Endodermal cell (in vitro differentiated cells): ENCODE data around the gene CEP170B. TPM values are rescaled to one million over a fixed set of nuclear protein-coding genes. Genes with fewer than 3 reads are reported as not detected.

ENCODE experiments used
- DNase-seq: peaks from one replicate; pipeline ENCODE4 v3.0.0-alpha.2; 2017
- H3K27ac ChIP-seq: 2 replicates; pipeline ENCODE4 v1.5.1; 2013; ENCODE audit warnings: mild to moderate bottlenecking, low read depth, low read length, moderate library complexity
- H3K27me3 ChIP-seq: 2 replicates; pipeline ENCODE4 v1.6.1; 2013; ENCODE audit warnings: mild to moderate bottlenecking, low read length, moderate library complexity; ENCODE audit not compliant: insufficient read depth, control insufficient read depth, poor library complexity, severe bottlenecking
- H3K36me3 ChIP-seq: 2 replicates; pipeline ENCODE4 v1.7.0; 2013; ENCODE audit warnings: mild to moderate bottlenecking, low read length, moderate library complexity; ENCODE audit not compliant: control insufficient read depth, insufficient read depth
- H3K4me1 ChIP-seq: one replicate; pipeline ENCODE4 v1.7.0; 2013; ENCODE audit warnings: low read length; ENCODE audit not compliant: control insufficient read depth, insufficient read depth
- H3K4me3 ChIP-seq: 2 replicates; pipeline ENCODE4 v1.5.1; 2013; ENCODE audit warnings: mild to moderate bottlenecking, low read length, moderate library complexity
- H3K9ac ChIP-seq: 2 replicates; pipeline ENCODE4 v1.6.1; 2013; ENCODE audit warnings: mild to moderate bottlenecking, low read length, moderate library complexity; ENCODE audit not compliant: poor library complexity, severe bottlenecking; ENCODE audit errors: extremely low read depth
- H3K9me3 ChIP-seq: 2 replicates; pipeline ENCODE4 v1.6.1; 2013; ENCODE audit warnings: mild to moderate bottlenecking, low read length, moderate library complexity; ENCODE audit not compliant: control insufficient read depth
- H3K27ac Mint-ChIP-seq: 2 replicates; pipeline ENCODE4 v1.8.0; 2020; ENCODE audit warnings: mixed read lengths
- H3K27me3 Mint-ChIP-seq: 2 replicates; pipeline ENCODE4 v1.8.0; 2021; ENCODE audit warnings: mild to moderate bottlenecking, mixed read lengths; ENCODE audit not compliant: insufficient read depth
- H3K36me3 Mint-ChIP-seq: 2 replicates; pipeline ENCODE4 v1.8.0; 2020; ENCODE audit warnings: low read depth, mixed read lengths
- H3K4me1 Mint-ChIP-seq: 2 replicates; pipeline ENCODE4 v1.8.0; 2020; ENCODE audit warnings: mixed read lengths
- H3K4me3 Mint-ChIP-seq: 2 replicates; pipeline ENCODE4 v1.8.0; 2020; ENCODE audit warnings: mild to moderate bottlenecking, moderate library complexity, mixed read lengths
- H3K9me3 Mint-ChIP-seq: 2 replicates; pipeline ENCODE4 v1.8.0; 2020; ENCODE audit warnings: mild to moderate bottlenecking, mixed read lengths
- CTCF ChIP-seq: fragments of 200-600 bp; sonication (generic); conservative IDR thresholded peaks from 2 replicates; pipeline ENCODE4 v1.5.0; 2021; ENCODE audit warnings: antibody characterized with exemption, mild to moderate bottlenecking
- WGBS, 2 experiments: methylation state at CpG; one replicate each; pipeline versions ENCODE4 v1.1.5 to v1.1.7; 2013; ENCODE audit warnings: missing lambda C conversion rate in 2 of 2, mixed read lengths in 1 of 2; ENCODE audit not compliant: insufficient coverage in 1 of 2, insufficient read length in 1 of 2; 5-methylcytosine and 5-hydroxymethylcytosine counted together
- total RNA-seq, 2 donors: library from RNA; stranded (reverse); fragmentation: NEBNext Ultra II Directional in 1 of 2; extraction: Animal tissue kit (Norgen Biotek cat#: 25700) in 1 of 2; gene quantifications; 2 replicates in 1 of 2; 3 replicates in 1 of 2; pipeline ENCODE4 v1.2.1, GENCODE V29; 2021

Gene CEP170B
- total RNA-seq, 2 donors from 2014 or later = 38.9 to 43.1 TPM

GRCh38 chr14:104885031-104885972, 20.2 kb downstream of the CEP170B start:
- Mint-ChIP-seq H3K27ac (no peak overlapping the region), H3K27me3 (no peaks in the 10 kb centered on the region), H3K4me3 (no peak overlapping the region), H3K4me1 (no peaks in the 10 kb centered on the region), H3K9me3 (no peaks in the 10 kb centered on the region), H3K36me3 (peaks cover 3% of the 10 kb centered on the region)
- no peak for TF ChIP-seq CTCF
- Histone ChIP-seq H3K27me3 (no peaks in the 10 kb centered on the region), H3K36me3 (peaks cover 18% of the 10 kb centered on the region), H3K4me3 (no peak overlapping the region), H3K9me3 (no peaks in the 10 kb centered on the region), H3K4me1 (no peaks in the 10 kb centered on the region), H3K9ac (no peak overlapping the region), H3K27ac (no peak overlapping the region)
- WGBS, 2 experiments = 92 to 94% methylated on average over 18 to 38 of the region's 38 CpGs
- DNase-seq = peak; percentile 38

GRCh38 chr14:104885973-104886689, 21.1 kb downstream of the CEP170B start:
- H3K36me3 ChIP-seq = peaks cover 11% of the 10 kb centered on the region
- no peaks in the 10 kb centered on the region for H3K27me3 ChIP-seq
- no peak overlapping the region for H3K4me3 ChIP-seq
- H3K4me1 Mint-ChIP-seq = no peaks in the 10 kb centered on the region
- no peak for TF ChIP-seq CTCF
- WGBS, 2 experiments = 93 to 94% methylated on average over 23 to 40 of the region's 40 CpGs
- H3K27me3 Mint-ChIP-seq = no peaks in the 10 kb centered on the region
- no peaks in the 10 kb centered on the region for H3K9me3 ChIP-seq
- H3K9me3 Mint-ChIP-seq = no peaks in the 10 kb centered on the region
- DNase-seq = peak; percentile 41
- H3K9ac ChIP-seq = no peak overlapping the region
- no peaks in the 10 kb centered on the region for H3K36me3 Mint-ChIP-seq
- no peak overlapping the region for H3K4me3 Mint-ChIP-seq
- H3K27ac Mint-ChIP-seq = no peak overlapping the region
- H3K4me1 ChIP-seq = no peaks in the 10 kb centered on the region
- H3K27ac ChIP-seq = no peak overlapping the region

GRCh38 chr14:104886690-104887622, 21.9 kb downstream of the CEP170B start:
- H3K4me3 Mint-ChIP-seq = no peak overlapping the region
- Histone ChIP-seq H3K4me3 (no peak overlapping the region), H3K27me3 (no peaks in the 10 kb centered on the region), H3K9me3 (no peaks in the 10 kb centered on the region), H3K9ac (no peak overlapping the region), H3K36me3 (peaks cover 11% of the 10 kb centered on the region), H3K27ac (no peak overlapping the region), H3K4me1 (no peaks in the 10 kb centered on the region)
- no peaks in the 10 kb centered on the region for H3K27me3 Mint-ChIP-seq
- no peaks in the 10 kb centered on the region for H3K4me1 Mint-ChIP-seq
- H3K36me3 Mint-ChIP-seq = no peaks in the 10 kb centered on the region
- H3K9me3 Mint-ChIP-seq = no peaks in the 10 kb centered on the region
- WGBS, 2 experiments = 94 to 99% methylated on average over 23 to 59 of the region's 59 CpGs
- peak; percentile 37 for DNase-seq
- no peak overlapping the region for H3K27ac Mint-ChIP-seq
- TF ChIP-seq CTCF = no peak
